HepG2 (cell line): ENCODE measurements around the gene C10orf90. TPM values are rescaled to one million over a fixed set of nuclear protein-coding genes. Genes with fewer than 3 reads are reported as not detected.

Experiments
- ATAC-seq: fragments of 200-7000 bp; cut with Tn5 transposase; 3 replicates; pipeline ENCODE4 v1.9.1; 2020; ENCODE audit warnings: mild to moderate bottlenecking, moderate library complexity
- BruUV-seq: library from RNA; stranded (reverse); fragments of 400-500 nt; replicated peaks from 2 replicates; lab custom pipeline; 2021; lab: Mats Ljungman, UMichigan
- CTCF ChIA-PET: fragments of 300-600 bp; formaldehyde crosslinking; extraction: SDS; loops from one replicate; lab custom pipeline; 2021; ENCODE audit warnings: low total read pairs, inconsistent platforms, low intra/inter-chr PET ratio; lab: Yijun Ruan, JAX
- POLR2A ChIA-PET: fragments of 350-600 bp; sonication (Branson Sonifier 250); formaldehyde crosslinking; loops from one replicate; lab custom pipeline; 2020; ENCODE audit warnings: antibody characterized with exemption, inconsistent platforms; lab: Yijun Ruan, JAX
- DNase-seq: peaks from one replicate; pipeline ENCODE4 v3.0.0-alpha.2; 2015; ENCODE audit warnings: low spot score
- FAIRE-seq: peaks from 3 replicates; lab custom pipeline; 2011; peaks lifted over from hg19 to GRCh38; lab: Jason Lieb, UNC
- H2AFZ ChIP-seq: one replicate; pipeline ENCODE4 v1.6.1; 2011; ENCODE audit warnings: low read length, inconsistent platforms
- H3K27ac ChIP-seq: fragments of 300-600 bp; 3 replicates; pipeline ENCODE4 v1.8.0; 2011; ENCODE audit warnings: mixed run types, mild to moderate bottlenecking, mixed read lengths, low read length, inconsistent platforms; ENCODE audit not compliant: insufficient read depth; ENCODE audit errors: extremely low read length
- H3K27me3 ChIP-seq, 2 experiments: fragments of 200-600 bp in 1 of 2; 2 replicates in 1 of 2; 3 replicates in 1 of 2; pipeline versions ENCODE4 v1.6.0 to v1.8.0; 2011; ENCODE audit warnings: low read length in 2 of 2, mild to moderate bottlenecking in 2 of 2, moderate library complexity in 2 of 2, inconsistent platforms in 1 of 2; ENCODE audit not compliant: insufficient read depth in 2 of 2, control insufficient read depth in 1 of 2
- H3K36me3 ChIP-seq, 2 experiments: fragments of 200-600 bp in 1 of 2; replicated peaks in 1 of 2; 2 replicates in 1 of 2; 3 replicates in 1 of 2; pipeline versions ENCODE4 v1.5.1 to v1.8.0; 2011; ENCODE audit warnings: low read length in 2 of 2, inconsistent platforms in 1 of 2; ENCODE audit not compliant: insufficient read depth in 2 of 2, control insufficient read depth in 1 of 2
- H3K4me1 ChIP-seq: 2 replicates; pipeline ENCODE4 v1.5.1; 2012; ENCODE audit warnings: low read length, inconsistent platforms; ENCODE audit not compliant: insufficient read depth
- H3K4me2 ChIP-seq: 2 replicates; pipeline ENCODE4 v1.6.0; 2011; ENCODE audit warnings: low read depth, low read length, inconsistent platforms
- H3K4me3 ChIP-seq, 3 experiments: fragments of 200-600 bp in 1 of 3; sonication (generic), shearing (Covaris generic) in 1 of 3; replicated peaks in 1 of 3; 2 replicates each; pipeline ENCODE4 v1.5.1; 2011 to 2016; ENCODE audit warnings: low read length in 3 of 3, inconsistent platforms in 2 of 3, low read depth in 2 of 3, mild to moderate bottlenecking in 2 of 3, control low read depth in 1 of 3, mixed read lengths in 1 of 3; ENCODE audit not compliant: insufficient read depth in 1 of 3
- H3K79me2 ChIP-seq: one replicate; pipeline ENCODE4 v1.6.1; 2011; ENCODE audit warnings: low read length, inconsistent platforms; ENCODE audit not compliant: insufficient read depth
- H3K9ac ChIP-seq: 2 replicates; pipeline ENCODE4 v1.6.0; 2011; ENCODE audit warnings: mild to moderate bottlenecking, low read depth, low read length, inconsistent platforms; ENCODE audit not compliant: insufficient read depth
- H3K9me3 ChIP-seq: 2 replicates; pipeline ENCODE4 v1.5.1; 2012; ENCODE audit warnings: mild to moderate bottlenecking, low read length
- H4K20me1 ChIP-seq: 2 replicates; pipeline ENCODE4 v1.6.0; 2011; ENCODE audit warnings: inconsistent platforms, mild to moderate bottlenecking, low read length, moderate library complexity; ENCODE audit not compliant: insufficient read depth
- ATAD3A ChIP-seq: sonication (generic); formaldehyde crosslinking; IDR thresholded peaks from 2 replicates; pipeline ENCODE4 v1.4.0; 2020; ENCODE audit warnings: missing genetic modification reagents
- ATF3 ChIP-seq: sonication (generic); formaldehyde crosslinking; IDR thresholded peaks from 2 replicates; pipeline ENCODE4 v1.4.0; 2020; ENCODE audit warnings: missing genetic modification reagents
- BHLHE40 ChIP-seq: IDR thresholded peaks from 2 replicates; pipeline ENCODE4 v1.6.1; 2011; ENCODE audit warnings: low read length, improper control_type of control experiment
- FOSL2 ChIP-seq: sonication (generic); formaldehyde crosslinking; IDR thresholded peaks from 2 replicates; pipeline ENCODE4 v1.4.0; 2020; ENCODE audit warnings: missing genetic modification reagents
- HMGXB3 ChIP-seq: sonication (generic); formaldehyde crosslinking; IDR thresholded peaks from 2 replicates; pipeline ENCODE4 v1.4.0; 2020; ENCODE audit warnings: missing genetic modification reagents, borderline replicate concordance
- MIXL1 ChIP-seq: IDR thresholded peaks from 2 replicates; pipeline ENCODE4 v1.6.1; 2016
- SNRNP70 ChIP-seq: fragments of 200-400 bp; formaldehyde crosslinking; IDR thresholded peaks from 2 replicates; pipeline ENCODE4 v1.6.1; 2017; ENCODE audit warnings: mild to moderate bottlenecking, low read depth, low read length, moderate library complexity
- TIGD3 ChIP-seq: sonication (generic); formaldehyde crosslinking; IDR thresholded peaks from 2 replicates; pipeline ENCODE4 v1.5.1; 2020; ENCODE audit warnings: mild to moderate bottlenecking, missing genetic modification reagents, borderline replicate concordance
- ZFAT ChIP-seq: sonication (generic); formaldehyde crosslinking; conservative IDR thresholded peaks from 2 replicates; pipeline ENCODE4 v1.8.1; 2023; ENCODE audit warnings: missing genetic modification reagents, inconsistent platforms
- ZFP36L1 ChIP-seq: sonication (generic); formaldehyde crosslinking; IDR thresholded peaks from 2 replicates; pipeline ENCODE4 v1.8.0; 2022; ENCODE audit warnings: mild to moderate bottlenecking, missing genetic modification reagents, moderate library complexity
- ZNF280B ChIP-seq: sonication (generic); formaldehyde crosslinking; IDR thresholded peaks from 2 replicates; pipeline ENCODE4 v1.5.0; 2020; ENCODE audit warnings: missing genetic modification reagents, mild to moderate bottlenecking, borderline replicate concordance
- ZNF430 ChIP-seq: sonication (generic); formaldehyde crosslinking; IDR thresholded peaks from 2 replicates; pipeline ENCODE4 v1.9.0; 2021; ENCODE audit warnings: mild to moderate bottlenecking, missing genetic modification reagents
- ZNF577 ChIP-seq: sonication (generic); formaldehyde crosslinking; IDR thresholded peaks from 2 replicates; pipeline ENCODE4 v1.4.0; 2020; ENCODE audit warnings: mild to moderate bottlenecking, low read depth, missing genetic modification reagents, borderline replicate concordance
- ZNF644 ChIP-seq: IDR thresholded peaks from 2 replicates; pipeline ENCODE4 v1.6.1; 2016; ENCODE audit warnings: low read depth
- ZNF737 ChIP-seq: sonication (generic); formaldehyde crosslinking; IDR thresholded peaks from 2 replicates; pipeline ENCODE4 v1.5.0; 2020; ENCODE audit warnings: missing genetic modification reagents, mild to moderate bottlenecking, borderline replicate concordance
- WGBS: methylation state at CpG from one replicate; pipeline ENCODE4 v1.1.6; 2017; ENCODE audit warnings: low lambda C conversion rate; 5-methylcytosine and 5-hydroxymethylcytosine counted together
- in situ Hi-C: cut with HindIII; loops from 2 replicates; pipeline ENCODE4 v1.10.0; 2017; ENCODE audit warnings: low pct_unique_long_range_greater_than_20kb; ENCODE audit not compliant: extremely low pct_ligation_motif_present
- intact Hi-C: fragments of 100-400 bp; cut with micrococcal nuclease; formaldehyde crosslinking; loops from one replicate; pipeline ENCODE4 v1.10.0; 2022; ENCODE audit not compliant: unreplicated experiment
- polyA plus RNA-seq, 8 experiments: library from polyadenylated mRNA; depleted of rRNA in 3 of 8; stranded (reverse) in 7 of 8; unstranded in 1 of 8; fragments of >200 nt; fragmentation: Illumina TruSeq in 4 of 8; extraction: Trizol in 4 of 8; gene quantifications; 2 replicates each; pipeline versions ENCODE4 v1.2.1 to v1.2.3, GENCODE V29; 2011 to 2016; ENCODE audit warnings: low read depth in 4 of 8, missing spikeins in 1 of 8, mixed read lengths in 1 of 8; ENCODE audit not compliant: insufficient read depth in 1 of 8
- total RNA-seq, 5 experiments: library from RNA; depleted of rRNA; stranded (reverse); fragments of >200 nt; fragmentation: Illumina TruSeq; extraction: Trizol; gene quantifications; 2 replicates each; pipeline ENCODE4 v1.2.3, GENCODE V29; 2016; ENCODE audit warnings: low read depth in 1 of 5

Gene C10orf90
- total and polyA plus RNA-seq, 2 of the 13 experiments (the other 11 are each of a cell fraction or from before 2014, with no cell fraction given), result not detected

GRCh38 chr10:126461289-126461940 is 209.1 kb downstream of the C10orf90 start (continued):
- TF ChIP-seq HMGXB3 (CRISPR knock-in tag) (no peak), ZNF577 (CRISPR knock-in tag) (no peak), ZNF737 (no peak)

- Histone ChIP-seq H3K36me3 (no peaks in the 10 kb centered on the region), H3K27me3 (peaks cover 0 to 4% of the 10 kb centered on the region in 2 experiments; a peak in 3 of 5 replicates), H3K79me2 (no peaks in the 10 kb centered on the region), H4K20me1 (no peaks in the 10 kb centered on the region), H3K9me3 (no peaks in the 10 kb centered on the region), H3K27ac (no peak overlapping the region), H3K4me2 (no peak overlapping the region), H3K4me3 (no peak overlapping the region), H3K9ac (no peak overlapping the region), H3K4me1 (no peaks in the 10 kb centered on the region), H2AFZ (no peak overlapping the region)
- BruUV-seq, result no TSS peak
- peak; percentile 76 for ATAC-seq
- in situ Hi-C loops (no loop called here), intact Hi-C loops (no loop called here)
- POLR2A ChIA-PET, result no interaction called here
- 16% methylated on average over 6 of the region's 6 CpGs for WGBS
- no peak for FAIRE-seq
- CTCF ChIA-PET, result no interaction called here
- DNase-seq, result peak; percentile 38
- TF ChIP-seq ZNF644 (peak; percentile 62; the same call in 1 of the 2 replicates), ZNF280B (CRISPR knock-in tag) (no peak), ATF3 (CRISPR knock-in tag) (0 out of 2 replicates have a peak, but pooled peaks have one; percentile 31), FOSL2 (CRISPR knock-in tag) (peak; percentile 95), ZFP36L1 (CRISPR knock-in tag) (no peak), ZFAT (CRISPR knock-in tag) (no peak), TIGD3 (CRISPR knock-in tag) (no peak), MIXL1 (CRISPR knock-in tag) (no peak), SNRNP70 (no peak), BHLHE40 (no peak), ATAD3A (no peak), ZNF430 (CRISPR knock-in tag) (no peak)
These were observed 210.5 kb downstream of the C10orf90 start for GRCh38 chr10:126459878-126460481.
